H1 (cell line): Measurements from ENCODE around the gene CRHR2.

ENCODE experiments used
- TF ChIP-seq, protein P1 (sequence below), 3 experiments: IDR thresholded peaks; 1 replicate in 2 of 3; 2 replicates in 1 of 3; pipeline versions ENCODE4 v1.5.1 to v1.6.1; 2011; ENCODE audit warnings: low read length in 3 of 3, mild to moderate bottlenecking in 3 of 3, inconsistent platforms in 2 of 3, low read depth in 1 of 3, moderate library complexity in 1 of 3; ENCODE audit not compliant: insufficient read depth in 1 of 3; ENCODE audit errors: control extremely low read depth in 1 of 3
- TF ChIP-seq, protein P2 (sequence below): IDR thresholded peaks from 2 replicates; pipeline ENCODE4 v1.6.1; 2011; ENCODE audit warnings: low read length, improper control_type of control experiment
- TF ChIP-seq, protein P3 (sequence below): IDR thresholded peaks from 2 replicates; pipeline ENCODE4 v1.6.1; 2012; ENCODE audit warnings: low read length, inconsistent platforms

DNA sequence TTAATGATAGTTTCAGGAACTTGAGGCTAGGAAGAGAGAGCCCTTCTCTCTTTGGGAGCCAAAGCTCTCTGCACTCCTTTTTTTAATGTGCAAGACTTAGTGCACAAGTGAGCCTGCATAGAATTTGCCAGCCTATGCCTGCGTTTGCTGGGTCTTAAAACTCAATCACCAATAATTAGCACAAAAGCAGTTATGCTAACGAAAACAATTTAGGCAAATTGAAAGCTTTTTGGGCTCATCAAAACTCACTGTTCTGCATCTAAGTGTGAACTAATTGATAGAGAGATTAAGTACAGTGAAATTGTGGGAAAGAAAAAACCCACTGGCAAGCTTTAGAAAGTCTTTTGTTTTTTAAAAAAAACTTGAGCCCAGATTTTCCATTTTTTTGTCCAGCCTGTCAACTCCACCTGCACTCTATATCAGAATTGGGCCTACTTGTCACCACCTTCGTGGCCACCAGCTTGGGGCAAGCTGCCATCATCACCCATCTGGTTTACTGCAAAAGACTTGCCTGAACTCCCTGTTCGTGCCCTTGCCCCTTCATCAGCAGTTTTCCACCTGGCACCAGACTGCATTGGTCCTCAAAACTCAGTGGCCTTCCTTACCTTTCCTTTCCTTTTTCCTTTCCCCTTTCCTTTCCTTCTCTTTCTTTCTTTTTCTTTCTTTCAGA, 37.8 kb downstream of the CRHR2 start:
- TF ChIP-seq, protein P1, sequence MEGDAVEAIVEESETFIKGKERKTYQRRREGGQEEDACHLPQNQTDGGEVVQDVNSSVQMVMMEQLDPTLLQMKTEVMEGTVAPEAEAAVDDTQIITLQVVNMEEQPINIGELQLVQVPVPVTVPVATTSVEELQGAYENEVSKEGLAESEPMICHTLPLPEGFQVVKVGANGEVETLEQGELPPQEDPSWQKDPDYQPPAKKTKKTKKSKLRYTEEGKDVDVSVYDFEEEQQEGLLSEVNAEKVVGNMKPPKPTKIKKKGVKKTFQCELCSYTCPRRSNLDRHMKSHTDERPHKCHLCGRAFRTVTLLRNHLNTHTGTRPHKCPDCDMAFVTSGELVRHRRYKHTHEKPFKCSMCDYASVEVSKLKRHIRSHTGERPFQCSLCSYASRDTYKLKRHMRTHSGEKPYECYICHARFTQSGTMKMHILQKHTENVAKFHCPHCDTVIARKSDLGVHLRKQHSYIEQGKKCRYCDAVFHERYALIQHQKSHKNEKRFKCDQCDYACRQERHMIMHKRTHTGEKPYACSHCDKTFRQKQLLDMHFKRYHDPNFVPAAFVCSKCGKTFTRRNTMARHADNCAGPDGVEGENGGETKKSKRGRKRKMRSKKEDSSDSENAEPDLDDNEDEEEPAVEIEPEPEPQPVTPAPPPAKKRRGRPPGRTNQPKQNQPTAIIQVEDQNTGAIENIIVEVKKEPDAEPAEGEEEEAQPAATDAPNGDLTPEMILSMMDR (IDR thresholded peaks at IDR 0.05; ENCODE audit: control extremely low read depth in 1 of 3, insufficient read depth in 1 of 3, low read depth in 1 of 3, low read length in 3 of 3): no peak
- TF ChIP-seq, protein P2, sequence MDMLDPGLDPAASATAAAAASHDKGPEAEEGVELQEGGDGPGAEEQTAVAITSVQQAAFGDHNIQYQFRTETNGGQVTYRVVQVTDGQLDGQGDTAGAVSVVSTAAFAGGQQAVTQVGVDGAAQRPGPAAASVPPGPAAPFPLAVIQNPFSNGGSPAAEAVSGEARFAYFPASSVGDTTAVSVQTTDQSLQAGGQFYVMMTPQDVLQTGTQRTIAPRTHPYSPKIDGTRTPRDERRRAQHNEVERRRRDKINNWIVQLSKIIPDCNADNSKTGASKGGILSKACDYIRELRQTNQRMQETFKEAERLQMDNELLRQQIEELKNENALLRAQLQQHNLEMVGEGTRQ: no peak
- TF ChIP-seq, protein P3, sequence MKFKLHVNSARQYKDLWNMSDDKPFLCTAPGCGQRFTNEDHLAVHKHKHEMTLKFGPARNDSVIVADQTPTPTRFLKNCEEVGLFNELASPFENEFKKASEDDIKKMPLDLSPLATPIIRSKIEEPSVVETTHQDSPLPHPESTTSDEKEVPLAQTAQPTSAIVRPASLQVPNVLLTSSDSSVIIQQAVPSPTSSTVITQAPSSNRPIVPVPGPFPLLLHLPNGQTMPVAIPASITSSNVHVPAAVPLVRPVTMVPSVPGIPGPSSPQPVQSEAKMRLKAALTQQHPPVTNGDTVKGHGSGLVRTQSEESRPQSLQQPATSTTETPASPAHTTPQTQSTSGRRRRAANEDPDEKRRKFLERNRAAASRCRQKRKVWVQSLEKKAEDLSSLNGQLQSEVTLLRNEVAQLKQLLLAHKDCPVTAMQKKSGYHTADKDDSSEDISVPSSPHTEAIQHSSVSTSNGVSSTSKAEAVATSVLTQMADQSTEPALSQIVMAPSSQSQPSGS: no peak
